Measurements from ENCODE around the gene HBS1L.

Gene HBS1L

GRCh38 chr6:135044639-135045038, 10.0 kb downstream of the HBS1L start:
- Histone ChIP-seq H3K27me3 (ENCODE audit: control insufficient read depth in 5 of 5, insufficient read depth in 4 of 5, low read length in 5 of 5) (no peaks in the 10 kb centered on the region), H3K4me1 (ENCODE audit: control insufficient read depth in 5 of 5, insufficient read depth in 5 of 5, low read length in 5 of 5) (peaks cover 0 to 14% (median 10%) of the 10 kb centered on the region in 5 donors), H3K9ac (ENCODE audit: low read length in 5 of 5) (no peak overlapping the region), H3K4me3 (ENCODE audit: low read depth in 1 of 5, low read length in 5 of 5) (no peak overlapping the region), H3K27ac (ENCODE audit: low read depth, low read length) (no peak overlapping the region), H3K36me3 (ENCODE audit: control insufficient read depth in 5 of 5, insufficient read depth in 5 of 5, low read length in 5 of 5) (peaks cover 15 to 30% (median 18%) of the 10 kb centered on the region in 5 donors), H3K9me3 (ENCODE audit: control insufficient read depth in 5 of 5, low read length in 5 of 5) (no peaks in the 10 kb centered on the region)

DNA sequence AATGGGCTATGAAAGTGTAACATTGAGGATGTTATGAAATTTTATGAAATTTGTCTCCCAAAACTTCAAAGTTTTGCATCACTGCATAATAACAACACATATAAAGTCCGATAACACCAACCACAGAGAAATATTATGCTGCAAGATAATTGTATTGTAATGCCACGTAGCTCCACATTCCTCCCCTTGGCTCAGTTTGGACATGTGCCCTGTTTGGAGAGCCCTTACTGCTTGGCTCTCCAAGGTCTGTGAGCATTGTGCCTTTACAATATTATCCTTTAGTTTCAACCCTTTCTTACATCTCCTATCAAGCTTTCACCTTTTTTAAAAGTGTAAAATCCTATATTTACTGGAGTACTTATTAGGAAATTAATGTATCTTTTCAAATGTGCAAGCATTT, 10.8 kb downstream of the HBS1L start:
- H3K36me3 ChIP-seq (ENCODE audit: control insufficient read depth in 5 of 5, insufficient read depth in 5 of 5, low read length in 5 of 5) = peaks cover 11 to 30% (median 21%) of the 10 kb centered on the region in 5 donors
- no peak overlapping the region for H3K4me3 ChIP-seq (ENCODE audit: low read depth in 1 of 5, low read length in 5 of 5)
- peaks cover 0 to 14% (median 10%) of the 10 kb centered on the region in 5 donors for H3K4me1 ChIP-seq (ENCODE audit: control insufficient read depth in 5 of 5, insufficient read depth in 5 of 5, low read length in 5 of 5)
- H3K9me3 ChIP-seq (ENCODE audit: control insufficient read depth in 5 of 5, low read length in 5 of 5) = no peaks in the 10 kb centered on the region
- no peaks in the 10 kb centered on the region for H3K27me3 ChIP-seq (ENCODE audit: control insufficient read depth in 5 of 5, insufficient read depth in 4 of 5, low read length in 5 of 5)
- H3K27ac ChIP-seq (ENCODE audit: low read depth, low read length) = no peak overlapping the region
- no peak overlapping the region for H3K9ac ChIP-seq (ENCODE audit: low read length in 5 of 5)

DNA sequence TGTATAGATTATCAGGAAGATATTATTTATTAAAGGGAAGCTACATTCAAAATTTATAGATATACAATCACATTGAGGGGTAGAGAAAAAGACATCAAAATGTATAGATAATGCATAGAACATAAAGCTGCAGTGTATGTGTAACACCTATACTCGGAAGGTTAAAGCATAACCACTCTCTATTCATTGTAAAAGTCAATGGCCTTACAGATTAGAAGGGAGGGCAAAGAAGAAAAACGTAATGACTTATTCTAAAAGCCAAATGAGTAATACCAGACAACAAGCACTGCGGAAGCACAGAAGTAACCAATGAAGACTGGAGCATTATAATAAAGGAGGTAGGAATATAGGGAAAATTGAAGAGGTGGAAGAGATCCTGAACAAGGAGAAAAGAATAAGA, 11.3 kb downstream of the HBS1L start:
- Histone ChIP-seq H3K36me3 (ENCODE audit: control insufficient read depth in 5 of 5, insufficient read depth in 5 of 5, low read length in 5 of 5) (peaks cover 11 to 26% (median 19%) of the 10 kb centered on the region in 5 donors), H3K9ac (ENCODE audit: low read length in 5 of 5) (no peak overlapping the region), H3K27ac (ENCODE audit: low read depth, low read length) (no peak overlapping the region), H3K4me1 (ENCODE audit: control insufficient read depth in 5 of 5, insufficient read depth in 5 of 5, low read length in 5 of 5) (peaks cover 0 to 14% (median 10%) of the 10 kb centered on the region in 5 donors), H3K27me3 (ENCODE audit: control insufficient read depth in 5 of 5, insufficient read depth in 4 of 5, low read length in 5 of 5) (no peaks in the 10 kb centered on the region), H3K9me3 (ENCODE audit: control insufficient read depth in 5 of 5, low read length in 5 of 5) (no peaks in the 10 kb centered on the region), H3K4me3 (ENCODE audit: low read depth in 1 of 5, low read length in 5 of 5) (no peak overlapping the region)

DNA sequence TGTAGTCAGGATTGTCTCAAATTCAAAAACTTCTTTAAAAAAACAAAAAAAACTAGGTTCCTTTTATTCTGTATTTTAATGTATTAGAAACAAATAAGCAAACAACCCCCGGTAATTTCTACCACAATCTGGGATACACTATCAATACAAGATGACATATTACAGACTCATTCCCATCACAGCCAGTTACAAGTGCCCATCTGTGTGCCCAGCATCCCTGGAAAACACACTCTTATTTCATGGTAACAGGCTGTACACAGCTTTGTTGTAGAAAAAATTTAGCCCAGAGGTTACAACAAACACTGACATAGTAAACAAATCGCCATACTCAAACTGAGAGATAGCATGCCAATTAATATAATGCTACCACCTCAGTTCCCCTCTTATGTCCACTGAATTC, 16.3 kb downstream of the HBS1L start:
- Histone ChIP-seq H3K27ac (ENCODE audit: low read depth, low read length) (no peak overlapping the region), H3K9ac (ENCODE audit: low read length in 5 of 5) (no peak overlapping the region), H3K36me3 (ENCODE audit: control insufficient read depth in 5 of 5, insufficient read depth in 5 of 5, low read length in 5 of 5) (peaks cover 18 to 41% (median 28%) of the 10 kb centered on the region in 5 donors), H3K4me3 (ENCODE audit: low read depth in 1 of 5, low read length in 5 of 5) (no peak overlapping the region), H3K27me3 (ENCODE audit: control insufficient read depth in 5 of 5, insufficient read depth in 4 of 5, low read length in 5 of 5) (no peaks in the 10 kb centered on the region), H3K4me1 (ENCODE audit: control insufficient read depth in 5 of 5, insufficient read depth in 5 of 5, low read length in 5 of 5) (no peaks in the 10 kb centered on the region), H3K9me3 (ENCODE audit: control insufficient read depth in 5 of 5, low read length in 5 of 5) (no peaks in the 10 kb centered on the region)

- no peaks in the 10 kb centered on the region for H3K9me3 ChIP-seq (ENCODE audit: control insufficient read depth in 5 of 5, low read length in 5 of 5)
- no peaks in the 10 kb centered on the region for H3K27me3 ChIP-seq (ENCODE audit: control insufficient read depth in 5 of 5, insufficient read depth in 4 of 5, low read length in 5 of 5)
- H3K27ac ChIP-seq (ENCODE audit: low read depth, low read length) = no peak overlapping the region
- H3K4me1 ChIP-seq (ENCODE audit: control insufficient read depth in 5 of 5, insufficient read depth in 5 of 5, low read length in 5 of 5) = no peaks in the 10 kb centered on the region
- peaks cover 18 to 44% (median 30%) of the 10 kb centered on the region in 5 donors for H3K36me3 ChIP-seq (ENCODE audit: control insufficient read depth in 5 of 5, insufficient read depth in 5 of 5, low read length in 5 of 5)
- no peak overlapping the region for H3K9ac ChIP-seq (ENCODE audit: low read length in 5 of 5)
- H3K4me3 ChIP-seq (ENCODE audit: low read depth in 1 of 5, low read length in 5 of 5) = no peak overlapping the region
These were observed 17.1 kb downstream of the HBS1L start for GRCh38 chr6:135037541-135037940.

DNA sequence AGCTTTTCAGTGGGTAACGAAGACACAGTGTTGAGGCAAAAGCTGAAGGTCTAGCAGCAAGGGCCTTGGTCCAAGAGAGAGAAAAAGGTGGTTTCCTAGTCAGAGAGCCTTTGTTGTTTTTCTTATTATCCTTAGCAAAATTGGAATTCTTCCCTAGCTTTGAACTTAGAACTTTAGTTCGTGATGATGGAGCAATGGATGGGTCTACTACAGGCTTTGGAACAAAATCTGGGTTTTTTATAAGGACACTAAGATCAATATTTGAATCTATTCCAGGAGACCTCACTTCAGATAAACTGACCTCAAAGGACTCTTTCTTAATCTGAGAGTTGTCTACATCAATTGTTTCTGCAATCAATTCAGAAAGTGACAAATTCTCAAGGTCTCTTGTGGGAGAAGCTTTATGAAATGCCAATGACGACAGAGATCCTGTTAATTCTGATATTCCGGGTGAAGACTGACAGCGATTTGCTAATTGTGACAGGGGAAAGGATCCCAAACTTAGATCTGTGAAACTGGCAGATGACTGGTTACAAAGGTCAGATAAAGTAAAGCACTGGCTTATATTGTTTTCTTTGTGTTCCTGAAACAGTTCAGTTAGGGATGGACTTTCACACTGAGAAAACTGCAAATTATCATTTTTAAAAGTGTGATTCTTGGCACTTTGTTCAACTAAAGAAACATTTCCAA, 17.7 kb downstream of the HBS1L start:
- no peak overlapping the region for H3K27ac ChIP-seq (ENCODE audit: low read depth, low read length)
- H3K4me1 ChIP-seq (ENCODE audit: control insufficient read depth in 5 of 5, insufficient read depth in 5 of 5, low read length in 5 of 5) = no peaks in the 10 kb centered on the region

DNA sequence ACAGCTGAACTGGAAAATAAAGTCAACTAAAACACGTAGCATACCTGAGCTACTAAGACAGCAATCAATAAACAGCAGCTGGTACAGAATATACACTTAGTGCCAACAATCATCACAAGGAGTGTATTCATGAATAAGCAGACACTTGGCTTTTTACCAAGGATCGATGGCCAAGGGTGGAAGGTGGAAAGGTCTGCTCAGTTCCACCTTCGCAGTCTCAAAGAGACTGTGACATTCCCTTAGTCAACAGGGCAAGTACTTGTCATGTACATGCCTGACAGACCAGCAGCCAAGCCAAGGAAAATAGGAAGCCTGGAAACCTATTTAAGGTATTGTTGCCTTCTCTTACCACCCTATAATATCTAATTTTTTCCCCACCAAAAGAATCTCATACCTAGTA, 21.4 kb downstream of the HBS1L start:
- Histone ChIP-seq H3K9ac (ENCODE audit: low read length in 5 of 5) (no peak overlapping the region), H3K27me3 (ENCODE audit: control insufficient read depth in 5 of 5, insufficient read depth in 4 of 5, low read length in 5 of 5) (no peaks in the 10 kb centered on the region), H3K36me3 (ENCODE audit: control insufficient read depth in 5 of 5, insufficient read depth in 5 of 5, low read length in 5 of 5) (peaks cover 21 to 48% (median 36%) of the 10 kb centered on the region in 5 donors), H3K4me1 (ENCODE audit: control insufficient read depth in 5 of 5, insufficient read depth in 5 of 5, low read length in 5 of 5) (no peaks in the 10 kb centered on the region), H3K4me3 (ENCODE audit: low read depth in 1 of 5, low read length in 5 of 5) (no peak overlapping the region), H3K9me3 (ENCODE audit: control insufficient read depth in 5 of 5, low read length in 5 of 5) (no peaks in the 10 kb centered on the region), H3K27ac (ENCODE audit: low read depth, low read length) (no peak overlapping the region)

More for the DNA sequence above, 17.7 kb downstream of the HBS1L start:
- H3K9me3 ChIP-seq (ENCODE audit: control insufficient read depth in 5 of 5, low read length in 5 of 5) = no peaks in the 10 kb centered on the region
- H3K36me3 ChIP-seq (ENCODE audit: control insufficient read depth in 5 of 5, insufficient read depth in 5 of 5, low read length in 5 of 5) = peaks cover 18 to 43% (median 30%) of the 10 kb centered on the region in 5 donors
- H3K4me3 ChIP-seq (ENCODE audit: low read depth in 1 of 5, low read length in 5 of 5) = no peak overlapping the region
- no peak overlapping the region for H3K9ac ChIP-seq (ENCODE audit: low read length in 5 of 5)
- H3K27me3 ChIP-seq (ENCODE audit: control insufficient read depth in 5 of 5, insufficient read depth in 4 of 5, low read length in 5 of 5) = no peaks in the 10 kb centered on the region

- no peak overlapping the region for H3K27ac ChIP-seq (ENCODE audit: low read depth, low read length)
These were observed 24.0 kb downstream of the HBS1L start for GRCh38 chr6:135030532-135031178.

DNA sequence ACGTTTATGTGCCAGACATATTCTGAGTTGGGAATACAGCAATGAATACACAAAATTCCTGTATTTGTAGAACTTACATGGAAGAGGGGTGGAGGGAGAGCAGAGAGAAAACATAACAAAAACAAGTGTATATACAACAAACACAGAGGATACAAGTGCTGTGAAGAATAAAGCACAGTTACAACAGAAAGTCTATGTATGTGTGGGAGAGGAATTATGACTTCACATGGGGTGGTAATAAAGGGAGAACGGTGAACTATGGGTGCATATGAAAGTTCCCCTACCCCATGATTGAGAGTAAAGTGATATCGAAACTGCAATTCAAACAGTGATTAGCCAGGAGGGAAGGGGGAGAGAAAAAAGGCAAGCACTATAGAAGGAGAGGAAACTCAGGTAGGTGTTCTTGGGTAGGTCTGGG, 24.6 kb downstream of the HBS1L start:
- H3K9ac ChIP-seq (ENCODE audit: low read length in 5 of 5) = no peak overlapping the region

More at GRCh38 chr6:135030532-135031178, 24.0 kb downstream of the HBS1L start:
- Histone ChIP-seq H3K4me3 (ENCODE audit: low read depth in 1 of 5, low read length in 5 of 5) (no peak overlapping the region), H3K27me3 (ENCODE audit: control insufficient read depth in 5 of 5, insufficient read depth in 4 of 5, low read length in 5 of 5) (no peaks in the 10 kb centered on the region), H3K9ac (ENCODE audit: low read length in 5 of 5) (no peak overlapping the region), H3K36me3 (ENCODE audit: control insufficient read depth in 5 of 5, insufficient read depth in 5 of 5, low read length in 5 of 5) (peaks cover 11 to 31% (median 19%) of the 10 kb centered on the region in 5 donors), H3K9me3 (ENCODE audit: control insufficient read depth in 5 of 5, low read length in 5 of 5) (no peaks in the 10 kb centered on the region), H3K4me1 (ENCODE audit: control insufficient read depth in 5 of 5, insufficient read depth in 5 of 5, low read length in 5 of 5) (no peaks in the 10 kb centered on the region)

DNA sequence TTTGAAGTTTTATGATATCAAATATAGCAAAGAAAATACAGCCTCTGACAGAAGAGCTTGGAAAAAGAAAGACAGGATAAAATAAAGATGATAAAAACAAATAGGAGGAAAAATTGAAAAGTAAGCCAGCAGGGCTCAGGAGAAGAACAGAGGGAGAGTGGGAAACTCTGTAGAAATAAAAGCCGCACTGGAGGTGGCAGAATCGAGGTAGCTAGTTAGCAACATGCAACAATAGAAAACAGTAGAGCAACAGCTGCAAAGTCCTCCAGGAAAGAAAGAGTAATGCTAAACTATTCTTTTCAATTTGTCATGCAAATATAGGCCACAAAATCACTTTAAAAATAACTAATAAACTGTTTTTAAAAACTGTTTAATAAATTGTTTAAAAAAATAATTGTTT, 28.8 kb downstream of the HBS1L start:
- Histone ChIP-seq H3K9ac (ENCODE audit: low read length in 5 of 5) (no peak overlapping the region), H3K4me3 (ENCODE audit: low read depth in 1 of 5, low read length in 5 of 5) (no peak overlapping the region), H3K27me3 (ENCODE audit: control insufficient read depth in 5 of 5, insufficient read depth in 4 of 5, low read length in 5 of 5) (no peaks in the 10 kb centered on the region), H3K4me1 (ENCODE audit: control insufficient read depth in 5 of 5, insufficient read depth in 5 of 5, low read length in 5 of 5) (no peaks in the 10 kb centered on the region), H3K9me3 (ENCODE audit: control insufficient read depth in 5 of 5, low read length in 5 of 5) (no peaks in the 10 kb centered on the region), H3K36me3 (ENCODE audit: control insufficient read depth in 5 of 5, insufficient read depth in 5 of 5, low read length in 5 of 5) (peaks cover 2 to 12% (median 6%) of the 10 kb centered on the region in 5 donors), H3K27ac (ENCODE audit: low read depth, low read length) (no peak overlapping the region)

More for the DNA sequence above, 24.6 kb downstream of the HBS1L start:
- Histone ChIP-seq H3K9me3 (ENCODE audit: control insufficient read depth in 5 of 5, low read length in 5 of 5) (no peaks in the 10 kb centered on the region), H3K36me3 (ENCODE audit: control insufficient read depth in 5 of 5, insufficient read depth in 5 of 5, low read length in 5 of 5) (peaks cover 11 to 31% (median 19%) of the 10 kb centered on the region in 5 donors), H3K27me3 (ENCODE audit: control insufficient read depth in 5 of 5, insufficient read depth in 4 of 5, low read length in 5 of 5) (no peaks in the 10 kb centered on the region), H3K27ac (ENCODE audit: low read depth, low read length) (no peak overlapping the region), H3K4me3 (ENCODE audit: low read depth in 1 of 5, low read length in 5 of 5) (no peak overlapping the region), H3K4me1 (ENCODE audit: control insufficient read depth in 5 of 5, insufficient read depth in 5 of 5, low read length in 5 of 5) (no peaks in the 10 kb centered on the region)

Measured in subcutaneous abdominal adipose tissue (tissue), 5 donors.